Stimulated activated CD8-positive, alpha-beta memory T cell treated with anti-CD3 and anti-CD28 coated beads, Interleukin-4, amount 100 ng/mL, for 1 hour (primary cell): Measurements from ENCODE around the gene HMGN4.

Experiments used
- DNase-seq, 2 donors: peaks; one replicate each; pipeline ENCODE4 v3.0.0-alpha.2; 2020; ENCODE audit warnings: low read depth in 2 of 2, low spot score in 1 of 2

Gene HMGN4

DNA sequence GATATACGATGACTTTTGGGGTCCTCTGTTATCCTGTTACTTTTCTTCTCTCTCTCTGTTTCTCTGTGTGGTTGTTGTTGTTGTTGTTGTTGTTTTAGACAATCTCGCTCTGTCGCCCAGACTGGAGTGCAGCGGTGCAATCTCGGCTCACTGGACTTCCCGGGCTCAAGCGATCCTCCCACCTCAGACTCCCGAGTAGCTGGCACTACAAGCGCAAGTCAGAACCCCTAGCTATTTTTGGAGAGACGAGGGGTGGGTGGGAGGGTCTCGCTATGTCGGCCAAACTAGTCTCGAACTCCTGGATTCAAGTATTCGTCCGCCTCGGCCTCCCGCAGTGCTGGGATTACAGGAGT lies 39.5 kb downstream of the HMGN4 start:
- no peak for DNase-seq

DNA sequence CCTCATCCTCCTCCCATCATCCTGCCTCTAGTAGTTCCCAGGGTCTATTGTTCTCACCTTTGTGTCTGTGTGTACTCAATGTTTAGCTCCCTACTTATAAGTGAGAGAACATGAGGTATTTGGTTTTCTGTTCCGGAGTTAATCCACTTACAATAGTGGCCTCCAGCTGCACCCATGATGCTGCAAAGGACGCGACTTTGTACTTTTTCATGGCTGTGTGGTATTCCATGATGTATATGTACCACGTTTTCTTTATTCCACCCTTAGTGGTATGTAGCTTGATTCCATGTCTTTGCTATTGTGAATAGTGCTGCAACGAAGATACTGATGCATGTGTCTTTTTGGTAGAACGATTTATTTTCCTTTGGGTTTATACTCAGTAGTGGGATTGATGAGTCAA lies 40.1 kb downstream of the HMGN4 start:
- DNase-seq, result no peak

DNA sequence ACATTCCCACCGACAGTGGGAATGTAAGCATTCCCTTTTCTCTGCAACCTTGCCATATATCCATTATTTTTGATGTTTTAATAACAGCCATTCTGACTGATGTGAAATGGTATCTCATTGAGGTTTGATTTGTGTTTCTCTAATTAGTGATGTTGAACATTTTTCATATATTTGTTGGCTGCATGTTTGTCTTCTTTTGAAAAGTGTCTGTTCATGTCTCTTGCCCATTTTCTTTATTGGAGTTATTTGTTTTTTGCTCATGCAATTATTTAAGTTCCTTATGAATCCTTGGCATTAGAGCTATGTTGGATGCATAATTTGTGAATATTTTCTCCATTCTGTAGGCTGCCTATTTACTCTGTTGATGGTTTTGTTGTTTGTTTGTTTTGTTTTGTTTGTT lies 40.6 kb downstream of the HMGN4 start:
- no peak for DNase-seq

DNA sequence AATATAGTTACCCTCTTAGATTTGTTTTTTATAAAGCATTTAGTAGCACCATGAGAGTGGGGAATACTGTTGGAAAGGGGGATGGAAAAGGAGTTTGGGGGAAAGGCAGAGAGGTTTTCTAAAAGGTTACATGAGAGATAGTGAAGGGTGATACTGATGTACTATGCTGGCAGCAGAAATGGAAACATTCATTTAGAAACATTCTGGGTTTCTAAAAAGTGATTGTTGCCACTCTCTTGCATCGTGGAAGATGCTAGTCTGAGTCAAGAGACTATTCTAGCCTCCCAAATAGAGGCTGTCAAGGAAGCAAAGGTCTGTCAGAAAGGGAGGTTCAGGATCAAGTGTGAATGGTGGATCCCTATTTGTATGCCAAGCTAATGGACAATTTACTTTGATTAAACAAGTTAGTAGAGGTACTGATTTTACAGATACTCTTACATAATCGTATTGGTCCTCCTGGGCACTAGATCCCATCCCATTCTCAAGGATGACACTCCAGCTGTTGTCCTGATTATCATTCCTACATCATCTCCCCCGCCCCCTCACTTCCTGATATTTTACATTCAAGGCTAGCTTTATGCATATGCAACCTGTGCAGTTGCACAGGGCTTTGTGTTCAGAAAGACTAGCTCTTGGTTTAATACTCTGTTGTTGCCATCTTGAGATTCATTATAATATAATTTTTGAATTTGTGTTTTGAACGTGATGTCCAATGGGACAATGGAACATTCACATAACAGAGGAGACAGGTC lies 43.2 kb downstream of the HMGN4 start:
- no peak for DNase-seq

DNA sequence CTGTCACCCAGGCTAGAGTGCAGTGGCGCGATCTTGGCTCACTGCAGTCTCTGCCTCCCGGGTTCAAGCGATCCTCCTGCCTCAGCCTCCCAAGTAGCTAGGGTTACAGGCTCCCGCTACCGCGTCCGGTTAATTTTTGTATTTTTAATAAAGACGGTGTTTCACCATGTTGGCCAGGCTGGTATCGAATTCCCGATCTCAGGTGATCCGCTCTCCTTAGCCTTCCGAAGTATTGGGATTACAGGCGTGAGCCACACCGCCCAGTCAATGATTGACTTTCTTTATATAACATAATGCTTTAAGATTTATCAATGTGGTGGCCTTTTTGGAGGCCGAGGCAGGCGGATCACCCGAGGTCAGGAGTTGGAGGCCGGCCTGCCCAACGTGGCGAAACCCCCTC lies 50.8 kb downstream of the HMGN4 start:
- DNase-seq, result no peak

DNA sequence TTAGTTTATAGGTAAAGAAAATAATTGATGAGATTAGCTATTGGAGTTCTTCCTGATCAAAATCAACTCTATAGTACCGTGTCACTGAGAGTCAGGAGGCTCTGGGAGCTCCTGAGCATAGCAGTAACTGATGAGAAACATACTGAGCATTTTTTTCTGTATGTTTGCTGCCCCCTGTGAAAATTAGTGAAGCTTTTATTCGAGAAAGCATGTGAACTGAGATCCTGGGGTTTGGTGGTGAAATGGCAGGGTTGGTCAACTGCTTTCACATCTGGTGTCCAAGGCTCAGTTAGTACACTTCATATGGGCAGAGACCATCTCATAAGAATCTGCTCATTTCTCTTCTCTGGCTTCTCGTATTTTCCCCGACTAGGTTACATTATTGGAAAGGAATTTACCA lies 54.5 kb downstream of the HMGN4 start:
- no peak for DNase-seq

DNA sequence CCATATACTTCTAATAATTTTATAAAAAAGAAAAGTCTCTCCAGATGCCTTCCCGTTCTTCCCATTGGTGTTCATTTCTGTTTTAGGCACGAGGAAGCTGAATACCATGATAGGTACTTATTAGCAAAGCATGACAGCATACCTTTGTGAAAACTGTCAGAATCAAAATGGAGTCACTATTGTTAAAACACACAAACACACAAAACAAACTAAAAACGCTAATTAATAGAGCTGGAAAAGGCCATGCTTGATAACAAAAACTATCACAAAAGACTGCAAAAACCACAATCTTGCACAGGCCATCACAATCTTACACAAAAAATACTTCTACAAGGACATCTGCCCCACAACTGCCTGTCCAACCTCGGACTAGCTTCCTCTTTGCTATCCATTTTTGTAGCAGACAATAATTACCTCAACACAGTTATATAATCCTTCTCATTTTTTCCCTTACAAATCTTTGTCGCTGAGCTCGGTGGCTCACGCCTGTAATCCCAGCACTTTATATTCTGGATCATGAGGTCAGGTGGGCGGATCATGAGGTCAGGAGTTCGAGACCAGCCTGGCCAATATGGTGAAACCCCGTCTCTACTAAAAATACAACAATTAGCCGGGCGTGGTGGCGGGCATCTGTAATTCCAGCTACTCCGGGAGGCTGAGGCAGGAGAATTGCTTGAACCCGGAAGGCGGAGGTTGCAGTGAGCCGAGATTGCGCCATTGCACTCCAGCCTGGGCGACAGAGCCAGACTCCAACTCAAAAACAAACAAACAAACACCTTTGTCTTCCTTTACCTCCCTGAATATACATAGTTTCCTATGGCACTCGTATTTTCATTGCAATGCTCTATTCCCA lies 55.3 kb downstream of the HMGN4 start:
- DNase-seq, result no peak

DNA sequence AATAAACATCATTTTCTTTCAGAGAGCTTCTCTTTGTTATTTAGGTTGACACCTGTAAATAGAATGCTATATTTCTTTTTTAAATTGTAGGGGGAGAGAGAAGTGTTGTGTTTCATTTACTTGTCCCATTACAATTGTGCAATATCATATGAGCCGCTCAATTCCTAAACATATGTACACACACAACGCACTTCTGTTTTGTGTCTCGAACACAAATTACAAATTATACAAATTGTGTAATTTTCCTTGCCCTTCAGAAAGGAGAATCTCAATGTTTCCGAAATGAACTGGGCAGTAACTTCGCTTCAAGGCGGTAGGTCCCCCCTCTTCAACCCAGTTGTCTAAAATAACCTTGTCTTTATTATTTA lies 55.9 kb downstream of the HMGN4 start:
- no peak for DNase-seq

DNA sequence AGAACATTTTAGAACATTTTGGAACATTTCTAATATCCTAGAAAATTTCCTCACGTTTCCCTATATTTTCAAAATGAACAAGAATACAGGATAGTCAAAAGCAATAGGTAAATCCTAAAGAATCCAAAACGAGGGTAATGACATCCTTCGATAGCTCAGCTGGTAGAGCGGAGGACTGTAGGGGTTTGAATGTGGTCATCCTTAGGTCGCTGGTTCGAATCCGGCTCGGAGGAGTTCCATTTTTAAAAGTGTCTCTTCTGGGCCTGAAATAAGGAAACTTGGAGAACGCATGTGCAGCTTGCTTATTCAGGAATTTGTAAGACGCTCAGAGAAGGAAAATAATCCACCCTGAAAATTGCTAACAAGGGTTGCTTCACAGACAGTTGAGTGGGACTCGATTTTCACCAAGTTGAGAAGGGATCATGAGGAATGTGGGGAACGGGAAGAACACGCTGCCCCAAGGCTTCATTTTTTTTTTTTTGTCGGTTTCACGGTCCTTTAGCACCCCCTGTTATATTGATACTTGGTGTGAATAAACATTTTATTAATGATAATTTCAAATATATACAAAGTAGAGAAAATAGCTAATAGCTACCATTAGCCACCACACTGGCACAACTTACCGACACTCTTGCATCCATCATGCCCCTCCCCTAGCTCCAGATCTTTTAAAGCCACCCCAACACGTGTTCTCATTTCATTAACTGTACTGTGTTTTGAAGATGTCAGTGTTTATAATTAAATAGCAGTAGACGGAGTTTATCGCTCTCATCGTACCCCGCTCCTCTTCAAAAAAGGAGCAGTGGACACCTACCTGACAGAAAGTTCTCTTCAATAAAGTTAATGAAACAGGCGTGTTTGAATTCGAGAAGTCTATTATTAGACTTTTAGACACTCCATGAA lies 56.8 kb downstream of the HMGN4 start:
- DNase-seq, result no peak

DNA sequence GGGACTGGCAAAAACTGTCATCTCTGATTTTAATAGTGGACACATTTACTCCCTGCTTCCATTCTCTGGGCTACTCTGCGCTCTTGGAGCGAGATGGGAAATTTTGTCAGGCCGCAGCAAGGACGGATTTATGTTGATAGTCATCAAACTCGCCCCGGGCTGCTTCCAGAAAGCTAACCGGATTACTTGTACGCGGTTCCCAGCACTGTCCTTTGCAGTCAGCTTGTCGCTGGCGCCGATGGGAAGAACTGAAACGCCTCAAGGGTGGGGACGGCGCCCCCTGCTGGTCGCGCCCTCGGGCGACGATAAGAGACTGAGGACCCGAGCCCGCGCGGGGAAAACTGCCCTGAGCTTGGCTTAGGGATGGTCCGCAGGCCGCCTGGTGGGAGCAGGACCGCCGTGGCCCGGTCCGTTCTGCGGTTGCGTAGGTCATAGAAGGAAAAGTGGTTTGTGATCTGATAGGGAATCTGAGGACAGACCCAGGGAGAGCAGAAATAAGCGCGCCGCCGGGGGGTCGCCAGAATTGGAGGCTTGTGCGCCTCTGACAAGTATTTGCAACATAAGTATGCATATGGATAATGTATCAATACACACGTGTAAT lies 57.6 kb downstream of the HMGN4 start:
- peak; percentile 68 to 77 for DNase-seq
